NOMO-1 treated with DMSO at 0.1 percent for 48 hours (cell line): ENCODE data around the gene ENTR1.
"Not testable (repeated sequence)": the region's sequence is repeated elsewhere in the genome, so short reads cannot be mapped to it uniquely, and the experiment has no call there.

Experiments
- DNase-seq: peaks from one replicate; lab custom pipeline; 2025; ENCODE audit not compliant: unreplicated experiment; lab: John Stamatoyannopoulos, UW

Gene ENTR1

DNA sequence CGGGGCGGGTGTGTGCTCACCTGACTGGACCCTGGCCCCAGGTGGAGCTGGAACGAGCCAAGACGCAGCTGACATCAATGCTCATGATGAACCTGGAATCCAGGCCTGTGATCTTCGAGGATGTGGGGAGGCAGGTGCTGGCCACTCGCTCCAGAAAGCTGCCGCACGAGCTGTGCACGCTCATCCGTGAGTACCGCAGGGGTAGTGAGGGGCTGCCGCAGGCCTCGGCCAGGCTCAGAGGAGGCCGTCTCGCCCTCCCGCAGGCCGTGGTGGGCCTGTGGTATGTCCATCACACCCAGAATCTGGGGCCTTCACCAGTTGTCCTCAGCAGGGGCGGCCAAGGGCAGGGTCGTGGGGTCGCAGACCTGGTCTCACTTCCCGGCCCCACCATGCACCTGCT, 11.4 kb upstream of the ENTR1 start:
- DNase-seq, result no peak

DNA sequence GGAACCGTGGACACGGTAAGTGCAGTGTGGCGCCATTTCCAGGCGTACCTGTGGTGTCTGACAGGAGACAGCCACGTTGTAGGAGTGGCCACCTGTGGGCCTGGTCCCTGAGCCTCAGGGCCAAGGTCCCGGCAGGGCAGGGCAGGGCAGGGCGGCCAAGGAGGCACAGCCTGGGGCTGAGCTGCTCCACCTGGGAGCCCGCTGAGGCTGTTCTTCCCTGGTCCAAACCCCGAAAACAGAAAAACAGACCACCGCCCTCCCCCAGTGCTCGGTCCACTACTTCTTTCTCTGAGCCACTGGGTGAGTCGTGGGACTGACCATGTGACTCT, 8.6 kb upstream of the ENTR1 start:
- DNase-seq, result no peak

DNA sequence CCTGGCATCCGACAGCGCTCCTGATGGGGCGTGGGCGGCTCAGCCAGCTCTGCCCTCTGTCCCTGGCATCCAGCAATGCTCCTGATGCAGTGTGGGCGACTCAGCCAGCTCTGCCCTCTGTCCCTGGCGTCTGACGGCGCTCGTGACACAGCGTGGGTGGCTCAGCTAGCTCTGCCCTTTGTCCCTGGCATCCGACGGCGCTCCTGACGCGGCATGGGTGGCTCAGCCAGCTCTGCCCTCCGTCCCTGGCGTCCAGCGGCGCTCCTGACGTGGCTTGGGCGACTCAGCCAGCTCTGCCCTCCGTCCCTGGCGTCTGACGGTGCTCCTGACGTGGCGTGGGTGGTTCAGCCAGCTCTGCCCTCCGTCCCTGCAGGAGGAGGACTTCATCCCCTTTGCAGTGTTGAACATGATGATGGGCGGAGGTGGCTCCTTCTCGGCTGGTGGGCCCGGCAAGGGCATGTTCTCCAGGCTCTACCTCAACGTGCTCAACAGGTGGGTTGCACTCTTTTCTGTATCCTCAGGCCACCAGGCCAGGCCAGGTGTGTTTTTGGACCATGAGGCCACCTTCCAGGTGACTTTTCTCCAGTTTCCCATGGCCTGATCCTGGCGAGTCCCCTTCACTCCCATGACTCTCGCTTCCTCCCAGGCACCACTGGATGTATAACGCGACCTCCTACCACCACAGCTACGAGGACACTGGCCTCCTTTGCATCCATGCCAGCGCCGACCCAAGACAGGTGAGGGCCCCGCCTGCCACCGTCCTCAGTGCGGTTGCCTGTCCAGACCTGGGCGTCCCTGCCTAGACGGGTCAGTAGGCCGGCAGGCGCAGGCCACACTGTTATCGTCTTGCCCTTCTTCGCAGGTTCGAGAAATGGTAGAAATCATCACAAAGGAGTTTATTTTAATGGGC, 8.0 kb upstream of the ENTR1 start:
- no peak for DNase-seq

DNA sequence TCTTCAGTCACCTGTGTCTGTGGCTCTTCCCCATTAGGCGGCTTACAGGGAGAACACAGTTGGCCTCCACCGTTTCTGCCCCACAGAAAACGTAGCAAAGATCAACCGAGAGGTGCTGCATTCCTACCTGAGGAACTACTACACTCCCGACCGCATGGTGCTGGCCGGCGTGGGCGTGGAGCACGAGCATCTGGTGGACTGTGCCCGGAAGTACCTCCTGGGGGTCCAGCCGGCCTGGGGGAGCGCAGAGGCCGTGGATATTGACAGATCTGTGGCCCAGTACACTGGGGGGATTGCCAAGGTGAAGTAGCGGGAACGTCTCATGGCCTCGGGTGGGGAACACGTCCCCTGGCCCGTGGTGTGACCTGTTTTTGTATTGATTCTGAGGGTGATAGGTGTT, 6.5 kb upstream of the ENTR1 start:
- DNase-seq, result no peak

DNA sequence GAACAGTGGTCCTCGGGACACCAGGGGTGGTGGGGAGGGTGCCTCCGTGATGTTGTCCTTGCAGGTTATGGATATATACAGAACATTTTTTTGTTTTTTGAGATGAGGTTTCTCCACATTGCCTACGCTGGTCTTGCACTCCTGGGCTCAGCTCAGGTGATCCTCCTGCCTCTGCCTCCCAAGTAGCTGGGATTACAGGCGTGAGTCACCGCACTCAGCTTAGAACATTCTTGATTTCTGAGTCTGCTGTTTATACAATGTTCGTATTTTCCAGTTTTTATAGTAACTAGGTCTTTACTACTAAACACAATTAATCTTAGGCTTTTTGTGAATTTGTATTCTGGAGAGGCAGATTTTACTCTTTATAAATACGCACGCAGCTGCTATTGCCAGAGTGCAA, 6.0 kb upstream of the ENTR1 start:
- DNase-seq, result no peak

DNA sequence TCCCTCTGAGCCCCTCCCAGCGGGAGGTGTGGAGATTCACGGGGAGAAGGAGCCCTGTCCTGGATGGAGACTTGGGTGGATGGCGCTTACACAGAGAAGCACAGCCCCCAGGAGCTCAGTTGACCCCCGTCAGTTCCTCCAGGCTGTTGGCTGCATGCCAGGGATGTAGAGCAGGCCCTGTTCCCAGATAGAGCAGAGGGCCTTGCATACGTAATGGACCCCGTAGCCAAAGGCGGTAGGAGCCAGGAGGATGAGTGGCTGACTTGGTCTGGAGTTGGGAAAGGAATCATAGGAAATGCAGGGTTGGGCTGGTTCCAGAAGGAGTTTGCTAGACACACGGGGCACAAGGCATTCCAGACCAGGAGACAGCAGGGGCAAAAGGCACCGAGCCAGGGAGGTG, 2.5 kb upstream of the ENTR1 start:
- no peak for DNase-seq

DNA sequence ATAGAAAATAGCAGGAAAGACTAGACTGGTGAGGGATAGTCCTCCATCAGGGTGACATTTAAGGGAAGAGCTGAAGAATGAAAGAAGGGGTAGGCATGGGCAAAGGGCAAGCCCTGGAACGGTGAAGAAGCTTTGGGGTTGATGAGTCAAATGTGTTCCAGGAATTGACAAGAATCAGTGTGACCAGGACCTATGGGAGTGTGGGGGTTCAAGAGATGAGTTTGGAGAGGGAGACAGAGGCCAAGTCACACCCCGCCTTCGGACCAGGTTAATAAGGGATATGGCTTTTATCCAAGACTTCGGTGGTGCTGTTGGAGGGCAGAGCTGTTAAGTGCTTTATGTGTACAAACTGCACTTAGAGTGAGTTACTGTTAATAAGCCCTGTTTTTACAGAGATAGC, 964 bp upstream of the ENTR1 start:
- no peak for DNase-seq

DNA sequence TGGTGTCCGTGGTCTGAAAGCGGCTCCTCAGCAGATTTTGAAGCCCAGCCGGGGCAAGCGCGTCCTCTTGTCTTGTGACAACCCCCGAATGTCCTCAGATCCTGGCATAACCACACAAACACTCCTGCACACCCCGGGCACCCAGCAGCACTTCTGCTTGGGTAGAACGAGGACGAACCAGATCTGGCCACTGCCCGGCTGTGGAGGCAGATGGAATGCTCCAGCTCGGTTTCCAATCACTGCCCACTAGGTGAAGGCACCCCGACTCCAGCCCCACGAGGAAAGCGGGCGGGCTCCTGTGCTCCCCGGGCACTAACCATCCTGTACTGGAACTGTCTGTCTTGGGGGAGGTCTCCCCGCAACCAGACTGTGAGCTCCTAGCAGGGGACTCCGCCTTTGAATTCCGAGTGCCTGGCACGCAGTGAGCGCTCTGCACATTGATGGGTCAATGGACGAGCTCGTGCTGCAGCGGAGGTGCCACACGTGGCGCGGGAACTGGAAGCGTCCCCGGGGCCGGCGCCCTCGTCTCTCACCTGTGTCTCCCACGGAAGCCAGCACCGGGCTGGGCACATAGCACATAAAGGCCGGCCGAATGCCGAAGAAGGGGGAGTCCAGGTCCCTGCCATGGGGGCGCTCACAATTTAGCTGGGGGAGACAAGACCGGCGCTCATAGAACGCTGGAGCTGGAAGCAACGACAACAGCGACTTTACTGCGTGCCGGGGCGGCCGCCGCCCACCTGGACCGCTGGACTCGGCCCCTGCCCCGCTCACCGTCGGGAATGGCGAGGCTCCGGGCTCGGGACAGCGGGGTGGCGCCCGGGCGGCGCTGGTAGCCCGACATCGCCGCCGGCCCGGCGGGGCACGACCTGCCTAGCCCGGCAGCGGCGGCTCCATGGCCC, 608 bp downstream of the ENTR1 start:
- DNase-seq, result peak; percentile 28

DNA sequence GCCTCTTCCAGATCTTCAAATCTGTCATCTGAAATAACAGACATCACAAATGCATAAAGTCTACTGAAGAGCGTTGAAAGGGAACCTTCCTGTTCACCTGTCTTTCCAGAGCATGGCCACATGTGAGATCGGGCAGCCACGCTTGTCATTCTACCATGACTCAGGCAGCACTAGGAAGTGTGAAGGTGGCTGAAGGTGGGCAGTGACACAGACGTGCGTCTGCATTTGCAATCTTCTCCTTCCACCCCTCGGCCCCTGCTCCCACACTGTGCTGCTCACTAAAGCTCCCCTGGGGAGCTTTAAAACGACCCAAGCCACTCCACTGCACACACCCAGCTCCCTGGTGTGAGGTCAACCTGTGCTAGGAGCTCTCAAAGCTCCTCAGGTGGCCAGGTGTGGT, 2.5 kb downstream of the ENTR1 start:
- no peak for DNase-seq

DNA sequence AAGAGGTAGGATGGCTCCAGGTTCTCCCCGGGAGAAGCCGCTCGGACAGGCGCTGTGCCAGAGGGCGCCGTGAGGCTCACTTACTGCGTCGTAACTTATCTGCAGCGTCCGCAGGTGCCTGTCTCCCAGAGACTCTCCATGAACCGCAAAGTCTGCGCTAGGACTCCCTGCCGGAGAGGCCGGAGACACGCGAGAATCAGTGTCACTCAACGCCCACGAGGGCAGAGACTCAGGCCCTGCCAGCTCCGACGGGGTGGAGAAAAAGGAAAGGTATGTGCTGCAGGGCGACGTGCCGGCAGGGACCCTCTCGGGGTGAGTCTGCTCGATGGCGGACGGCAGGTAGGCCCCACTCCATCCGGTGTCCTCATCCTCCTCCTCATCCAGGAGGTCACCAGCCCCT, 3.4 kb downstream of the ENTR1 start:
- DNase-seq, result not testable (repeated sequence)

DNA sequence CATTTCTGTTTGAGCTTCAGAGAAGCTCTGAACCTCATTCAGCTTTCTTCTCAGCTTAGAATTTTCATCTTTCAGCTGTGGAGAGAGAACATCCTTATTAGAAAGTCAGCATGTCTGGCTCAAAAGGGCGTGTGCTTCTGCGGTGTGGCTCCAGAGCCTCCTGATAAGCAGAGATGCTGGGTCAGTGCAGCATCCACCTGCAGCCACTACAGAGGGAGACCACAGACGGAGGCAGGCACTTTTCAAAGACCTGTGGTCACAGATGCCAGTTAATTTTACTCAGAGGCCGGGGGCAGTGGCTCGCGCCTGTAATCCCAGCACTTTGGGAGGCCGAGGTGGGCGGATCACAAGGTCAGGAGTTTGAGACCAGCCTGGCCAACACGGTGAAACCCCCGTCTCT, 4.5 kb downstream of the ENTR1 start:
- not testable (repeated sequence) for DNase-seq

DNA sequence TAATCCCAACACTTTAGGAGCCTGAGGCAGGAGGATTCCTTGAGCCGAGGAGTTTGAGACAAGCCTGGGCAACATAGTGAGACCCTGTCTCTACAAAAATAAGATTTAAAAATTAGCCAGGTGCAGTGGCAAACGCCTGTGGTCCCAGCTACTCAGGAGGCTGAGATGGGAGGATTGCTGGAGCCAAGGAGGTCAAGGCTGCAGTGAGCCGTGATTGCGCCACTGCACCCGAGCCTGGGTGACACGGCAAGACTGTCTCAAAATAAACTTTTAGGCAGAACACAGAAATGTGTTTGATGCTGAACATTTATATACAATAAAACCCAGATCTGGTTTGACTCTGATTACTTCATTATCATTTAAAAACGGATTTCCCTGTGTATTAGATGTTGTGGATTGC, 4.9 kb downstream of the ENTR1 start:
- DNase-seq, result no peak

DNA sequence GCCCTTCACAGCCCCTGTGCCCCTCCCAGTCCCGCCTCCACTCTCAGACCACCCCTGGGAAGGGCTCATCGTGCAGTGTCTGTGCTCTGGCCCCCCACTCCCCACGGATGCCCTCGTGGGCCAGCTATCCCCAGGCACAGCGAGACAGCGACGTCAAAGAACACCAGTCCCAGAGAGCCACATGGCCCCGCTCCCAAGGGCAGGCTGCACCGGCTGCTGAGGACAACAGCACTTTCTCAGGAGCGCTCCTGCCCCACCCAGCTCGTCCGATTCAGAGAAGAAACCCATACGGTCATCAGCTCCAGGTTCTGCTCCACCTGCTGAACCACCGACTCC, 5.6 kb downstream of the ENTR1 start:
- no peak for DNase-seq

DNA sequence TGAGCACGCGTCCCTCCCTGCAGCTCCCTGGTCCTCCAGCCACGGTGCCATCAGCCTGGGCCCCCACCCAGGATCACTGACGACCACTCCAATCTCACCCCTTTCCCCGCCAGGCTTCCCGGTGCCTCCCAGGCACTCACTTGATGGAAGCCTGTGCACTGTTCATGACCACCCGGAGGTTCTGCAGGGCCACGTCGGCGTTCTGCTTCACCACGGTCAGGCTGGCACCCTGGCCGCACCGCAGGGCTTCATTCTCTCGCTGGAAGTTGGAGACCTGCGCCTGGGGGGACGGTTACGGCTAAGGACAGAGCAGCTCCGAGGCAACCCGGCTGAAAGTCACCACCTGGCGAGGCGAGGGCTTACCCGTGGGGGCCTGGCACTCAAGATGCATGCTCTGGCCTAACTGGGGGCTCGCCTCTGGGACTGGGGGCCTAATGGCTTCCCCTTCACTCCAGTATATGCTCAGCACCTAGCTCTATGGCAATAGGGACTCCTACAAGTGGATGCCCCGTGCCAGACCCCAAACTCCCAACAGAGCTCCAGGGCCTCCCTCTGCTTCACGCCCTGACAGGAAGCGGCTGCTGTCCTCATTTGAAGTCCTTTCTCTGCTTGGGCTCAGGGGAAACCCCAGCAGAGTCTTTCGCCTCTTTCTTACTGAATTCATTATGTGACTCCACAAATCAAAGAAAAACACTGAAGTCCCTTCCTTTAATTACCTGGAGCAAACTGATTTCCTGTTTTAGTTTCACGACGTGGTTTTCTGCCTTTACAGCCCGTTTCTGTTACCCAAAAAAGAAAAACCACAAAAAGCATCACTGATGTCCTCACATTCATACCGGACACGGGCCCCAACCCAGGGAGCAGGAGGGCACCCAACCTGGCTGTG, 6.3 kb downstream of the ENTR1 start:
- DNase-seq, result peak; percentile 65

DNA sequence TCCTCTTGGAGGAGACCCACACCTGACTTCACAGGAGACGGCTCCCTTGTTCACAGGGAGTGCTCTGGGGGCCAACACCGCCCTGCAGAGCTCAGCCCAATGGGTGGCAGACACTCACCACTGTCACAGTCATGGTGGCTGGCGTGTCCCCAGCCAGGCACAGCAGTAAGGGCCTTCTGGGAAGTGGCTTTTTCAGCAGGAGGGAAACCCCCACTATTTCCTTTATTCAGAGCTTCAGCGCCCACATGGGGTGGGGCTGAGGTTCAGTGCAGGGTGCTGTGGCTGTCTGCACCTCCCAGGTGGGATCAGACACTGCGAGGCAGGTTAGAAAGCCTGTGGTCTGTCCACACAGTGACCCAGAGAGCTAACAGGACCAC, 6.9 kb downstream of the ENTR1 start:
- DNase-seq, result no peak

DNA sequence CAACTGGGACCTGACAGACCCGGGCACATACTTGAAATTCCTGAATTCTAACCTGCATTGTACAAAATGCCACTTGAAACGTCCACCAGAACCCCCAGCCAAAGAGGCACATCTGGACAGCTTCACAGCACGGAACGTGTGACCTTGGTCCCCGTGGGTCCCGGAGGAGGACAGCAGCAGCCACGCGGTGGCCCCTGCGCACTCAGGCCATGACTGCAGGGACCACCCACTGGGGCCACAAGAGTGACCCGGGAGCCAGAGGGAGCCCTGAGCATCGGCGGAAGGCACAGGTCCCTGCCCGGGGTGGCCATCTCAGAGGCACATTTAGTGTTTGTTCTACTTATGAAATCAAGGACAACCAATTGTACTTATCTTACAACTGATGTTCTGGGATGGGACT, 8.3 kb downstream of the ENTR1 start:
- DNase-seq, result no peak

DNA sequence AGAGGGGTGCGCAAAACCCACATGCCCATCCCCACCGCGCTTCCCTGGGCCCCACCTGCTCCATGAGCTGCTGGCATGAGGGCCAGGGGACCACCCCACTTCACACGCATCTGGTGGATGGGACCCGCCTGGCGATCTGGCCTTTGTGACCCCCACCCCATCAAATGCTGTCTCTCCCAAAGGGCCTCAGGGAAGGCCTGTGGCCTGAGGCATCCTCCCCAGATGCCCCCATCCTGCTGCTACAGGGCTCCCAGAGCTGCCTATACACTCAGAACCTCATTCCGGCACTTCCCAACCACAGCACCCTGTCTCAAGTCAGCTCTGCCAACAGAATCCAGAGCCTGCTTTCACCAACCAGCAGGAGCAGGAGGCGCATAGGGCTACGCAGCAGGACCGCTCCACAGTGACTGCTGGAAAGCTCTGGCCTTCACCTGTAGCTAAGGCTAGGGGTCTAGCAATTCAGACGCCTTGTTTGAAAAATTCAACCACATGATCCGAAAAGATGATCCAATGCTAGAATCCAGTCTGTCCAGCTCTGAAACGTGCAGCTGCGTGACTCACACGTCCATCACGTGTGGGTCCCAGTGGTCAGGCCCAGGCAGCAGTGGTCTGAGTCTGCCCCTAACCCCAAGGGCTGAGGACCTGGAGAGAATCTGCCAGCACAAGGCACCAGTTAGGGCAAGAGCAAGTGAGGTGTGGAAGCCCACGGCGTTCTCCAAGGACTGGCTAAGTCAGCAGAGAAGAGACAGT, 9.1 kb downstream of the ENTR1 start:
- no peak for DNase-seq

DNA sequence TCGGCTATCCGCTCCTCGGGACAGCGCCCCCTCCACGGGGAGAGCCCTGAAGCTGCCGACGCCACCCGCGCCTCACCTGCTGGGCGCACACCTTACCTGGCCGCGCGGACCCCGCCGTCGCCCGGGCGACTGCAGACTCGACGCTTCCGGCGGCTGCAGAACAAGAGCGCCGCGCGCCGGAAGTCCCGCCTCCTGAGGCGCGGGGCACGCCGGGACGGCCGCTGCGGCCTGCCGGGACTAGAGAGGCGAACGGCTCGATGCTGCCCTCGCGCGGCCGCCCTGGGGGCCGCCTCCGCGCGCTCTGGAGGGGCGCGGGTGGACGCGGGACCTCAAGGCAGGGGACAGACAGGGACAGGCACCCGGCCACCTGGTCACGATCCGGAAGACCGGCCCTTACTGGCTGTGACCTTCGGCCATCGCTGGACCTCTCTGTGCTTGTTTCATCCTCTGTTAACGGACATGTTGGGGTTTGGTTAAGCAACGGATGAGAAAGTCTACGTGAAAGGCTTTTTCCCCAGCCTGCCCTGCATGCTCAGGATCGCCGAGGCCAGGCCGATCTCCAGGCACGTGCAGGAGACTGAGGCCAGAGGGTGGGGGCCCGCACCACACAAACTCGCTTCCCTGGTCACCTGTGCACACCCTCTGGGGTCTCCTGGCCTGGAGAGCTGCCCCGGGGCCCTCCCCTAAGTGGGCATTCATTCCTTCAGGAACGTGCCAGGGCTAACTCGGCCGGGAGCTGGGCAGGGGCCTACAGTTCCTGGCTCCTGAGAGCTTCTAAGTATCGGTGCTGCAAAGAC, 10.2 kb downstream of the ENTR1 start, which contains the start of gene SNAPC4:
TSS of gene SNAPC4 (minus strand) at position 133 of the 797 bp plus-strand sequence. CDS start 1,742 bp downstream, outside the sequence.
- peak; percentile 92 for DNase-seq

DNA sequence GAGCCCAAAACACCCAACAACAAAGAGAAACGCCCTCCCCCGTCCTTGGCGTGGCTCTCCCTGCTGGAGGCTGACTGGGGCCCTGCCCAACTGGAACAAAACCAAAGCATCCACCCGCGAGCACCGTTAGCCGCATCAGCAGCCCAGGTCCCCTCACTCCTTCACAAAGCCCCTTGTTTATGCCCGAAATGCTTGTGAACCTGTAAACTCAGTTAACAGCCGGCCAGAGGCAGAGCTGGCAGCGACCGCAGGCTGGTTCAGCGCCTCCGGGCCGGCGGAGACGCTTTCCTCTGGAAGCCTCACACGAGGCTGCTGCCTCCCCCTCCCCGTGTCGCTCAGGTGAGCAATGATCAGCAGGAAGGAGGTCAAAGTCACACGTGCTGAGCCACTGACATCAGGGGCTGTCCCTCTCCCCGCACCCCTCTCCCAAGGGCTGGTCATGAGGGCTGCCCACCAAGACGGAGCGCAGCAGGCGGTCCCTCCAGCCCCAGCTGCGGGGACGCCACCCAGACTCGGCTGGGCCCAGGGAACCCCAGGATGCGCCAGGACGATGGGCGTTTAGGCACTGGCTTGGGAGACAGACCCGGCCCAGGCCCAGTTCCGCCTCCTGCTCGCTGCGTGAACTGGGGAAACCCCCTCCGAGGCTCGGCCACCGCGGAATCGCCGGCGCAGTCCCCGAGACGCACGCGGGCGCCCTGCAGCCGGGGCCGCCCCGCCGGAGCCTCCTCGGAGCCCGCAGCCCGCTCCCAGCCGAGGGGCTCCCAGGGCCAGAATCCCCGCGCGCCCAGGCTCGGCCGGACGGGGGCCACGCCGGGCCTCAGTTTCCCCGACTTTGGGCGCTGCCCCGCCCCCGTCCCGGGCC, 11.0 kb downstream of the ENTR1 start:
- no peak for DNase-seq
